Activated naive CD4-positive, alpha-beta T cell treated with anti-CD3 and anti-CD28 coated beads, Interleukin-2, amount 50 U/mL, for 72 hours (primary cell): ENCODE measurements around the gene KCNJ6. TPM values are rescaled to one million over a fixed set of nuclear protein-coding genes. Genes with fewer than 3 reads are reported as not detected.
A peak's percentile ranks its signal among the peaks of the same experiment; 100 is the strongest.

Experiments used
- ATAC-seq, 2 donors: fragments of 150-1000 bp; cut with Tn5 transposase; 2 replicates each; pipeline ENCODE4 v1.10.0; 2021; ENCODE audit warnings: mild to moderate bottlenecking in 2 of 2, moderate library complexity in 2 of 2
- DNase-seq, 2 donors: peaks; one replicate each; pipeline ENCODE4 v3.0.0; 2021 to 2022; ENCODE audit warnings: low spot score in 2 of 2
- H3K27ac Mint-ChIP-seq, 2 donors: one replicate each; pipeline ENCODE4 v1.8.0; 2022; ENCODE audit warnings: mild to moderate bottlenecking in 2 of 2, mixed read lengths in 2 of 2
- H3K36me3 Mint-ChIP-seq, 2 donors: one replicate each; pipeline ENCODE4 v1.8.0; 2022; ENCODE audit warnings: mixed read lengths in 2 of 2
- H3K9me3 Mint-ChIP-seq, 2 donors: one replicate each; pipeline ENCODE4 v1.8.0; 2022; ENCODE audit warnings: mixed read lengths in 2 of 2
- total RNA-seq, 2 donors: library from RNA; stranded (reverse); gene quantifications; one replicate each; pipeline ENCODE4 v1.2.3, GENCODE V29; 2022

The KCNJ6 gene
- total RNA-seq, 2 donors from 2014 or later: not detected

DNA sequence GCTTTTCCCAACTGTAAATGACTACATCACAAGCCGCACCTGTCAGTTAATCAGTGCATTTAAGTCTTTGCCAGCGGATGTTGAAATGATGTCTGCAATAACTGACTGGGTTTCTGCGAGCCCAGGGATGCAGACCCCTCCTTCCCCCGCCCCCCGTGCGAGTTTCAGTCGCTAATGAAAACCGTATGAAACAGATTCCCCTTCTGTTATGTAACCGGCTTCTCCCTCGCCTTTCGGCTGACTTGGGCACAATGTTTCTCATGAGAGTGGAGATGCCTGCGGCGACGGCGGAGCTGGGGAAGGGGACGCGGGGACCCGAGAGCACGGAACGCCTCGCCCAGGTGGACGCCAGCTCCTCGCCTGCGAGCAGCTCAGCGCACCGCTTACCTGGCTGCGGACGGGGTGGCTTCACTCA, 753 bp downstream of the KCNJ6 start:
- ATAC-seq: no peak
- Mint-ChIP-seq H3K36me3 (peaks cover 0 to 20% of the 10 kb centered on the region in 2 donors), H3K27ac (no peak overlapping the region), H3K9me3 (no peaks in the 10 kb centered on the region)
- no peak for DNase-seq

DNA sequence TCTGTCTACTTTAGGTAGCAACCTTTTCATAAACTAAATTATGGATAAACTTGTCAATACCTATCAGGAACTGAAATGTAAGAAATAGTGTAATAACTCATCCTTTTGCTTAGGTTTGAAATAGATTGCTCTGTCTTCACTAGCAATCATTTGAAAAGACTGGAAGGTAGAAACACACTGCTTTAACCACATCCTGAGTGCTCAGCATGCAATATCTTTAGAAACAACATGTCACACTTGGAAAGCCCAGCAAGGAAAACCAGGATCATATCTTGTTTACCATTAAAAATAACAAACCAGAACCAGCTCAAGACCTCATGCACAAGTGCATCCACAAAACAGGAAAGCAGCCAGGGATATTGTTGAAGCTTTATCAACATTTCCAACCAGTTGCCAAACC, 3.6 kb downstream of the KCNJ6 start:
- DNase-seq (no peak), ATAC-seq (no peak)
- Mint-ChIP-seq H3K27ac (no peak overlapping the region), H3K9me3 (no peaks in the 10 kb centered on the region), H3K36me3 (peaks cover 0 to 20% of the 10 kb centered on the region in 2 donors)

DNA sequence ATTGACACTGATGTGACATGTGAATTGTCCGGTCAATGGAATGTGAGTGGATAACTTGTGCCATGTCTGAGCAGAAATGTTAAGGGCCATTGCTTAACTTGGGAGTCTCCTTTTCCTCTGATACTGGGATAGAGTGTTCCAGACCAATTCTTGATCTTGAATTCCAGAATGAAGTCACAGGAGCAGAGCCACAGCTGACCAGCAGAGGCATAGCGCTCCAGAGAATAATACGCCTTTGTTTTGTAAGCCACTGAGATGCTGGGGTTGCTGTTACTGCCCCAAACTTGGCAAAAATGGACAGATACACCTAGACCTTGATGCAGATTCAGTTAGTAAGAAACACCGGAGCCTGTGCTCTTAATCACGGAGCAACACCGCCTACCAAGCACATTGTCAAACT, 6.3 kb downstream of the KCNJ6 start:
- ATAC-seq (no peak), DNase-seq (no peak)
- Mint-ChIP-seq H3K9me3 (no peaks in the 10 kb centered on the region), H3K36me3 (peaks cover 0 to 11% of the 10 kb centered on the region in 2 donors), H3K27ac (no peak overlapping the region)

DNA sequence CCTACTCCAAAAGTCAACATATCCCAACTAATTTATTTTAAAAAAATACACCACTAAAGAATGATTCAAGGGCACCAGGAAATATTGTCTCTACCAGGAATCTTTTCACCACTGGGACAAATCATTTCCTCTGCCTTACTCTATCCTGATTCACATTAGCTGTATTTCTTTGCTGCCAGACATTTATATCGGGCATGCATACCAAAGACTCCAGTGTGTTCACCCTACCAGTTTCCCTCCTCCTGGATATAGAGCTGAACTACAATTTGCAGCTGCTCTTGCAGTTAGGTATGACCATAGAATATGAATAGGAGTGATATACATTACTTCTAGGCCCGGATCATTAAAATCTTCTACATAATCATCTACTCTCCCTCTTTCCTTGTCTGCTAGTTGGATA, 7.6 kb downstream of the KCNJ6 start:
- Mint-ChIP-seq H3K27ac (no peak overlapping the region), H3K9me3 (no peaks in the 10 kb centered on the region), H3K36me3 (peaks cover 0 to 8% of the 10 kb centered on the region in 2 donors)
- ATAC-seq: no peak
- no peak for DNase-seq

DNA sequence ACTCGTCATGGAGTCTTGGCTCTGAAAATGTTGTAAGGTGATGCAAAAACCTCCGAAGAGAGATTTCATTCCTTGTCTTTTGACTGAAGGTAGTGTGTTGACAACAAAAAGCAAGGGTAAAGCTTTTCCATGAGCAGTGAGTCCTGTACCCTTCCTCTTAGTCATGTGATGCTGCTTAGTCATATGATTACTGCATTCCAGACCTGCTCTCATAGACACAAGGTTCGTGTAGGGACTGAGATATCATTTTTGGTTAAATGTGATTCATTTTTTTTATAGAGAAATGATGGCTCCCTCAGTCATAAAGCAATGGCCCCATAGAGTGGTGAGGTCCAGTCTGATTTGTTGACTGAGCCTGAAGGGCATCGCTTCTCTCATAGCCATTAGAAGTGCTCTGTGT, 9.2 kb downstream of the KCNJ6 start:
- ATAC-seq: no peak
- DNase-seq: no peak
- Mint-ChIP-seq H3K9me3 (peaks cover 0 to 3% of the 10 kb centered on the region in 2 donors), H3K27ac (no peak overlapping the region), H3K36me3 (no peaks in the 10 kb centered on the region)

DNA sequence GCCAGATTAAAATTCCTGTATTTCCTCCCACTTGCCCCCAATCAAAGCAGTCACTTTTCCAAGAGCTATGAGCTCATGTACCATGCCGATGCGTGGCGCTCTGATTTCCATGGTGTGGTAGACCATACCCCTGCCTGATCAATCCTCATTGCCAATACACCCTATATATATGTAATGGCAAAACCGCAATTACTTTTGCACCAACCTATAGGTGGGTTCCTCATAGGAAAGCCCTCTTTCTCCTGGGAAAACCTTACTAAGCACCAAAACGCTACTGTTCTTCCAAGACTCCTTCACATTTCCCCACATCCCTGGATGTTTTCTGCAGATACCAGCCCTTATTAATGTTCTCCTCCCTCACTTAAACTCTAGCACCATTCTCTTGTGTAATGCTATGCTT, 11.0 kb downstream of the KCNJ6 start:
- Mint-ChIP-seq H3K36me3 (no peaks in the 10 kb centered on the region), H3K27ac (no peak overlapping the region), H3K9me3 (peaks cover 0 to 3% of the 10 kb centered on the region in 2 donors)
- ATAC-seq (no peak), DNase-seq (no peak)

DNA sequence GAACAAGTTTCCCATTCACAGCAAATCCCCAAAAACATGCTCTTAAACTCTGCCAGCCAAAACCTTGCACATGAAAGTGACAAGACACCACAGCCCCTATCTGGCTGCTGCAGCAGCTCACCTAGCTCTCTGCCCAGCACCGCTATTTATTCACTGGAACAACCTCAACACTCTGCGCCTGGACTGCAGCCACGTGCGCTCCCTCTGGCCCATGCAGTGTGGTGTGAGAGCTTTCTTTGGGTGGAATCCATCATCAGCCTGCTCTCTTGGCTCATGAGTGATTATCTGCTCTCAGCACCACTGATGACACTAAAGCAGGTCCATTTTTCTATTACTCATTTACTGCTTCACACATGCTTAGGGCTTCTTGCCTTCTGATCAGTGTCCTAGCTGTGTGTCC, 11.4 kb downstream of the KCNJ6 start:
- DNase-seq: no peak
- no peak overlapping the region for H3K27ac Mint-ChIP-seq
- peaks cover 0 to 3% of the 10 kb centered on the region in 2 donors for H3K9me3 Mint-ChIP-seq
- ATAC-seq: no peak
- no peaks in the 10 kb centered on the region for H3K36me3 Mint-ChIP-seq

DNA sequence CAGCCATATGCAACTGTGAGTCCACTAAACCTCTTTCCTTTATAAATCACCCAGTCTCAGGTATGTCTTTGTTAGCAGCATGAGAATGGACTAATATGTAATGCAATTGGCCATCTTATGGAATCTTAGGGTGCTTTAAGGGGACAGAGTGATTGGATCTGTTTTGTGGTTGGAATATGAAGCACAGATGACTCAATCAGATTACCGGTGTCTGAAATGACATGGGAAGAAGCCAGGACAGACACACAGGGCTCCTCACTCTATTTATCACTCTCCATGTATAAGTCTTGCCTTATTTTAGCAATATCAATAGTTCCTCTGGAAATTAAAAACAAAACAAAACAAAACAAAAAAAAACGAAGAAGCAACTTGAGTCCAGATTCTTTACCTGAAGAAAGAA, 12.9 kb downstream of the KCNJ6 start:
- no peaks in the 10 kb centered on the region for H3K36me3 Mint-ChIP-seq
- H3K27ac Mint-ChIP-seq: no peak overlapping the region

DNA sequence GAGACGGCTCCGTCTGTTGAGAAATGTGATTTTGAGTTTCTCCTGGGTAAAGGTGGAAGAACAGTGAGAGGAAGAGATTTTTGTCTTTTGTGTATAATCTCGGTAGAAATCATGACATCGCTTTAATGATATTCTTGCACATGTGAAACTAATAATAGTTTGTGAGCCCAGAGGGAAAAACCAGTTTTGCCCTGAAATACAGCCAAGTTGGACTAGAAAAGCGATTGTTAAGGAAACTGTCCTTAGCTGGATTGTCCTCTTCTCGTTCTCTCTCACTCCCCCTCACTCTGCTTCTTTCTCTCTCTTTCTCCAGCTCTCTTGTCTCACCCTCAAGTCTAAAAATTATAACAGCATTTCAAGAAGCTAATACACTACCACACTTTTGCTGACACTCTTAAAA, 17.1 kb downstream of the KCNJ6 start:
- DNase-seq (no peak), ATAC-seq (no peak)
- H3K27ac Mint-ChIP-seq: no peak overlapping the region
- no peaks in the 10 kb centered on the region for H3K36me3 Mint-ChIP-seq
- peaks cover 0 to 3% of the 10 kb centered on the region in 2 donors for H3K9me3 Mint-ChIP-seq

More for the DNA sequence above, 12.9 kb downstream of the KCNJ6 start:
- H3K9me3 Mint-ChIP-seq: peaks cover 0 to 3% of the 10 kb centered on the region in 2 donors
- DNase-seq (no peak), ATAC-seq (no peak)

DNA sequence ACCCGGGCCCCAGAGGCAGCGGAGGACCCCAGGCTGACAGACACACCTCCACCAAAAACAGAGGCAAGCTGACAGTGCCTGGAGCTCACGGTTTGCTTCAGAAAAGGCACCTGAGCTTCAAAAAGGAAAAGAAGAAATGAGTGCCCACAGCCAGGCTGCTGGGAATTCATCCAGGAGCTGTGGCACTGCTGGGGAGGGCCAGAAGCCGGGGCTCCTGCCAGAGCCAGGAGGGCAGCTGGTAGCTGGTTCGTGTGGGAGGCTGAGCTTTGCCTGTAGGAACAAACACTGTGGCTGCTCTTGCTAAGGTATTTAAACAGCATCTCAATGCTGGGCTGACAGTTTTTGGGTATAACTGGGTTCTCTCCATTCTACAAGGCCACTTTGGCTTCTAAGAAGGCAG, 19.5 kb downstream of the KCNJ6 start:
- ATAC-seq (no peak), DNase-seq (no peak)
- no peaks in the 10 kb centered on the region for H3K36me3 Mint-ChIP-seq
- H3K27ac Mint-ChIP-seq: no peak overlapping the region
- no peaks in the 10 kb centered on the region for H3K9me3 Mint-ChIP-seq

DNA sequence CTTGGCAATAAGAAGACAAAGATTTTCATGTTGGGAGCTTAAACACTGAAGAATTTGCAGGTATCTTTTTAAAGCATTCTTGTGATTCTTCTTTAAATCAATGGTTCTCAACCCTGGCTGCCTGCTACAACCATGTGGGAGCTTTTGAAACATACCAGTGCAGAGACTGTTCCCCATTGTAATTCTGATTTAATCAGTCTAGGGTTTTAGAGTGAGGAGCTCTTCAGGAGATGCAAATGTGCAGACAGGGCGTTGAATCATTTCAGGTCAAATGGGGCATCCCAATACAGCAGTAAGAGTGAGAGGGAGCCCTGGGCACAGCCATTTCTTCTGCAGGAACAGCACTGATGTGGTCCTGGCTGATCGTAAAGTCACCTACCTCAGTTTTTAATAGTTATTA, 24.3 kb downstream of the KCNJ6 start:
- ATAC-seq: no peak
- DNase-seq: no peak
- Mint-ChIP-seq H3K36me3 (no peaks in the 10 kb centered on the region), H3K9me3 (no peaks in the 10 kb centered on the region), H3K27ac (no peak overlapping the region)

DNA sequence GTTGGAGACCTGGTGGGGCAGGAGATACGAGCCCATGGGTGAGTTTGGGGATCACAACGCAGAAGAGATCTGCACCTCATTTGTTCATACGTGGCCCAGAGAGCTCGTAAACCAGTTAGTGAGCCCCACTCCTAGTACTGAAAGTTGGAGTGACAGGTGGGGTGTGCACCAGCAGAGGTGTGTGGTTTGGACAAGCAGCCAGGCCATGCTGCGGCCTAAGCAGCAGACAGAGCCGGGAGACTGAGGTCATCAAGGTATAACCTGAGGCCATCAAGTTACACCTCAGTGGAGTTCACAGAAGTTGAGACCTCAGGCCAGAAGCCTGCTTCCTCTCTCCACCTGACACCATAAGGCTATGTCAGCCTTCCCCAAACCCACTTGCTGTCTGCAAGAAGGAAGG, 27.6 kb downstream of the KCNJ6 start:
- H3K36me3 Mint-ChIP-seq: no peaks in the 10 kb centered on the region
- no peaks in the 10 kb centered on the region for H3K9me3 Mint-ChIP-seq
- no peak for DNase-seq
- no peak overlapping the region for H3K27ac Mint-ChIP-seq
- no peak for ATAC-seq

DNA sequence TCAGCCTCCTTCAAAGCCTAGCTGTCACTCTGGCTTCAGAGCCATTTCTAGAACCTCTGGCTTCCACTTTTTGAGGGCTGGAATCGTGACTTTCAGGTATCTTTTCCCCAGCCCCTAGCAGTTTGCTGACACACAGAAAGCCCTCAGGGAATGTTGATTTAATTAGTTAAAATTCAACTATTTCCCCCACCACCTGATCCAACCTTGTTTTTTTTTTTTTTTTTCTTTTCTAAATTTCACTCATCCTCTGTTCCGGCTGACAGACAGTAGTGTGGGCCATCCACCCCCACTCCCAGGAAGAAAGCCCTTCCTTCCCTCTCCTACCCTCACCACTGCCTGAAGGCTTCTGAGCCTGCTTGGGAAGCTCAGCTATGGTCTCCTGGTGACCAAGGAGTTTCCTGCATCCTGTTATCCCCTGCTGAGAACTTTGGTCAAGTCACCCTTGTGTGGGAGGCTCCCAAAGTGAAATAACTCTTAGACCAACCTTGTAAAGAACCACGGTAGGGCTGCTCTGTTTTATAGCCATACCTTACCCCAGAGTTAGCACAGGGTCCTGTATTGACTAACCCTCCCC, 29.4 kb downstream of the KCNJ6 start:
- DNase-seq: no peak
- Mint-ChIP-seq H3K27ac (no peak overlapping the region), H3K36me3 (no peaks in the 10 kb centered on the region), H3K9me3 (no peaks in the 10 kb centered on the region)
- no peak for ATAC-seq

DNA sequence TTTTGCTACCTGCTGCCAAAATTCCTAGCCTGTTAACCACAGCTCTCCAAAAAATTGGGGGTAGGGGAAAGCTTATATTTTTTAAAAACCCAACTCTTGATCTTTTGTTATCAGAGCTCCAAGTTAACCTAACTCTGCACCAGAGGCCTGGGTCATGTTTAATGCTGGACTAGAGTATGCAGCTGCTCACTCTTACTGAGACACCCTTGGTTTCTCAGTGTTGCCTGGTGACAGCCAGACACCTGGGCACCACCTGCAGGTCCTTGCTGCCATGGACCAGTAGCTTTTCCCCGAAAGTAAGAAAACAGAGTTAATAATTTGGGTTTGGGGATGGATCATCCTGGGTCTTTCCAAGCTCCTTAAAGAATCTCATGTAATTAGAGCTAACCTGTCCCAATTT, 30.1 kb downstream of the KCNJ6 start:
- Mint-ChIP-seq H3K27ac (no peak overlapping the region), H3K36me3 (no peaks in the 10 kb centered on the region), H3K9me3 (no peaks in the 10 kb centered on the region)
- no peak for ATAC-seq
- no peak for DNase-seq

DNA sequence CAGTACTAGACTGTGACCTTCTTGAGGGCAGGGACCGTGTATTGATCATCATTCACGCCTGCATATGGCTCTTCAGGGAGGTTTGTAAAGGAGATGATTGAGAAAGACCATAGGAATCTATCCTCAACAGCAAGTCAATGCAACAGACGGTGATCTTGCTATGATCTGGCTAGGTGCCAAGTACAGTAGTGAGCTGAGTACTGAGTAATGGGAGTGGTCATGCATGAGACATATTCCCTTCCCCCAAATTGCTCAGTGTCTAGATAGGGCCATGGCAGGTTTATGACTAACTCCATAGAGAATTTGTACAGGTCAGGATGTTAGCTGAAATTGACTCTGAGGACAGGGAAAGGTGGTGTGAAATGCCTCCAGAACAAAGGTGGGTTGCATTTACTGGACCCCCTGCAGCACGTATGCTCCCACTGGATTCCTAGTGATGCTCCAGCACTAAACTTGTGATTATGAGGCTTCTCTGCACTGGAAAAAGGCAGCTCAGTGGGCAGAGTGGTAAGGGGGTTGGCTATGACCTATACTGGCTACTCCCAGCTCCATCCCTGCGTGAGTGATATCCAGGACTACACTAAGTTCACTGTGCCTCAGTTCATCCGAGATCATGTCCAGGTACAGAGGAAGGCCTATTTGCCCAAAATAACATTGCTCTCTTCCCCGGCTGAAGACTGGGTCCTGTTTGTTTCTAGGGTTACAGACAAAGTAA, 37.2 kb downstream of the KCNJ6 start:
- Mint-ChIP-seq H3K27ac (no peak overlapping the region), H3K9me3 (no peaks in the 10 kb centered on the region), H3K36me3 (no peaks in the 10 kb centered on the region)
- DNase-seq (no peak), ATAC-seq (peak; percentile 31 to 53)

DNA sequence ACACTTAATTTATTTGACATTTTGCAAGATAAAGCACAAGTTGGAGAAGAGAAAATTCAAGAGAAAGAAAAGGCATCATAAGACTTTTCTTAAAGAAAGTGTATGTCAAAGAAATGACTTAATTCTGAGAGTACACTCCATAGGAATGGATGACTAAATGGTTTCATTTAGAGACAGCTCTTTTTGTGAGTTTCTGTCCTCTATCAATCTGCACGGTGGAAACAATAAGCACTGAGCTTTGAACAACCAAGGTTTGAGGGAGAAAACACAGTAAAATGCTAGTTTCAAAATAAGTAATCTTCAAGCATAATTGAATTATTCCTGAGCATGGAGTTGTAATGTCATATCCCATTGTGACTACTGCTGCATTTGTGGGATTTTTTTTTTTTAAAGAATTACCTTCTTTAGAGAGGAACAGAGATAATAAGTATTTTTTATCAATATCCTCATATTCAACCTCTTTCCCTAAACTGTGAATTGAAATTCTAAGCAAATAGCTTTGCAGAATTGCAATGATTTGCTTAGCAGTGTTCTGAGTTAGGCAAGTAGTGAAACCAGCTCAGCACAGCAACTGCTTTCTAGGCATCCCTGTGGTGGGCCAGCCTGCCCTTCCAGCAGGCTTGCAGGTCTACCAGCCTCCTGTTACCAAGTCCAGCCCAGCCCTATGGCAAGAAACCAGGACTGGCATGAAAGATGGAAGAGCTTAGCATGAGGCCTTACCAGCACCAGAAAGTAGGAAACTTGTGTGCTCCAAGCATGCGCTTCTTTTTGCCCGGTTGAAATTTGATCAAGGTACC, 38.2 kb downstream of the KCNJ6 start:
- no peaks in the 10 kb centered on the region for H3K36me3 Mint-ChIP-seq
- H3K27ac Mint-ChIP-seq: no peak overlapping the region
- DNase-seq (no peak), ATAC-seq (peak; percentile 50 to 92)
- no peaks in the 10 kb centered on the region for H3K9me3 Mint-ChIP-seq

DNA sequence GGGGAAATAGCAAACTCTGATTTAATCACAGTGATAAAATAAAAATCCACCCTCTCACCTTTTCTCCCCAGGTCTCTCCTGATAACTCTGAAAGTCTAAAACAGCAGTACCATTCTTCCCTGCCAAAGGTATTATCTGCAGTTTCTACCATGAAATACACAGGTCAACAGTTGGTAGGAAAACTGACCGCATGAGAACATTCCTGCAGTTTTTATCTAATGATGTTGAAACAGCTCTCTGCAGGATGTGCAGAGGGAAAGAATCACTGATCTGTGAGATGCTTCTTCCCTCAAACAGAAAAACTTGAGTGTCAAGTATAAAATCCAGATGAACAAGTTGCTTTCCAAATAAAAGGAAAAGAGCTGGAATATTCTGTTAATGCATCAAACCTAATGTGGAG, 39.1 kb downstream of the KCNJ6 start:
- ATAC-seq: no peak
- DNase-seq: no peak
- Mint-ChIP-seq H3K36me3 (no peaks in the 10 kb centered on the region), H3K9me3 (no peaks in the 10 kb centered on the region), H3K27ac (peak overlapping the region in 1 of 2 donors; percentile 44)

DNA sequence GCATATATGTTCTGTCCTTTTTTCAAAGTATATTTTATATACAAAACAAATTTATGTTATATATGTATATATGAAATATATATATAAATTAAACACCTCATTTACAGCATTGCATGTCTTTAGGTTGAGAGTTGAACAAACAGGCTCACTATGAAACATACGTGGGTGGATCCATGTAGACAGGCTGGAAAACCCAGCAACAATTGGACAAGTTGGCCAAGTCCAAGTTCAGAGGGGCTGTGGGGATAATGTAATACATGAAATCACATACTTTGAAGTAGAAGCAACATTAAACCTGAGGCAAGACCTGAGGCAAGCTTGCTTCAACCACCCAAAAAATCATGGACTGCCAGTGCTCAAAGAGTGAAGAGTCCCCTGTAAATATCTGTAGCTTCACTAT, 39.7 kb downstream of the KCNJ6 start:
- Mint-ChIP-seq H3K27ac (no peak overlapping the region), H3K36me3 (no peaks in the 10 kb centered on the region), H3K9me3 (no peaks in the 10 kb centered on the region)
- no peak for ATAC-seq
- DNase-seq: no peak
